ENCODE data around the gene CHGA. TPM values are rescaled to one million over a fixed set of nuclear protein-coding genes. Genes with fewer than 3 reads are reported as not detected.

The CHGA gene
- total and polyA plus RNA-seq, 4 donors = 0.05 TPM; not detected in 3

- Histone ChIP-seq H3K9me3 (ENCODE audit: control insufficient read depth in 4 of 4, low read length in 3 of 4) (no peaks in the 10 kb centered on the region), H3K27ac (ENCODE audit: low read depth in 1 of 2, low read length in 2 of 2) (no peak overlapping the region), H3K9ac (ENCODE audit: low read depth in 1 of 2, low read length in 2 of 2) (no peak overlapping the region), H3K4me3 (ENCODE audit: low read depth in 1 of 3, low read length in 3 of 3) (no peak overlapping the region), H3K36me3 (ENCODE audit: control insufficient read depth in 4 of 4, insufficient read depth in 3 of 4, low read depth in 1 of 4, low read length in 3 of 4) (no peaks in the 10 kb centered on the region), H3K4me1 (ENCODE audit: control insufficient read depth in 4 of 4, insufficient read depth in 4 of 4, low read length in 3 of 4) (peaks cover 0 to 8% (median 5%) of the 10 kb centered on the region in 4 donors), H3K27me3 (ENCODE audit: control insufficient read depth in 4 of 4, insufficient read depth in 4 of 4, low read length in 3 of 4) (no peaks in the 10 kb centered on the region)
- WGBS = 69% methylated on average over 8 of the region's 8 CpGs
- no peak for TF ChIP-seq FOXA2 (IDR thresholded peaks at IDR 0.05)
- TF ChIP-seq EGR1 (IDR thresholded peaks at IDR 0.05; ENCODE audit: low read depth in 2 of 2) = no peak
- no peak for TF ChIP-seq REST (IDR thresholded peaks at IDR 0.05)
- no peak for TF ChIP-seq TAF1 (conservative IDR thresholded peaks at IDR 0.05)
- DNase-seq (ENCODE audit: low spot score) = no peak
Measured at GRCh38 chr14:92885279-92886061, 37.5 kb upstream of the CHGA start.

- no peak overlapping the region for H3K4me3 ChIP-seq (ENCODE audit: low read depth in 1 of 3, low read length in 3 of 3)
- WGBS = 57% methylated on average over 11 of the region's 11 CpGs
- DNase-seq (ENCODE audit: low spot score) = no peak
- no peaks in the 10 kb centered on the region for H3K36me3 ChIP-seq (ENCODE audit: control insufficient read depth in 4 of 4, insufficient read depth in 3 of 4, low read depth in 1 of 4, low read length in 3 of 4)
- H3K27me3 ChIP-seq (ENCODE audit: control insufficient read depth in 4 of 4, insufficient read depth in 4 of 4, low read length in 3 of 4) = no peaks in the 10 kb centered on the region
- no peak overlapping the region for H3K27ac ChIP-seq (ENCODE audit: low read depth in 1 of 2, low read length in 2 of 2)
- H3K4me1 ChIP-seq (ENCODE audit: control insufficient read depth in 4 of 4, insufficient read depth in 4 of 4, low read length in 3 of 4) = no peaks in the 10 kb centered on the region
- H3K9me3 ChIP-seq (ENCODE audit: control insufficient read depth in 4 of 4, low read length in 3 of 4) = no peaks in the 10 kb centered on the region
- no peak for TF ChIP-seq NR2F2 (IDR thresholded peaks at IDR 0.05)
- TF ChIP-seq EGR1 (IDR thresholded peaks at IDR 0.05; ENCODE audit: low read depth in 2 of 2) = no peak
- no peak for TF ChIP-seq HNF4G (IDR thresholded peaks at IDR 0.05)
- no peak overlapping the region for H3K9ac ChIP-seq (ENCODE audit: low read depth in 1 of 2, low read length in 2 of 2)
Measured at GRCh38 chr14:92886337-92886736, 36.6 kb upstream of the CHGA start.

- H3K4me1 ChIP-seq (ENCODE audit: control insufficient read depth in 4 of 4, insufficient read depth in 4 of 4, low read length in 3 of 4) = no peaks in the 10 kb centered on the region
- TF ChIP-seq EGR1 (IDR thresholded peaks at IDR 0.05; ENCODE audit: low read depth in 2 of 2) (no peak), HNF4G (IDR thresholded peaks at IDR 0.05) (no peak)
- H3K27ac ChIP-seq (ENCODE audit: low read depth in 1 of 2, low read length in 2 of 2) = no peak overlapping the region
- H3K9me3 ChIP-seq (ENCODE audit: control insufficient read depth in 4 of 4, low read length in 3 of 4) = peaks cover 0 to 3% (median 0%) of the 10 kb centered on the region in 4 donors
- 80% methylated on average over 1 of the region's 1 CpG for WGBS
- no peak for DNase-seq (ENCODE audit: low spot score)
- no peak overlapping the region for H3K4me3 ChIP-seq (ENCODE audit: low read depth in 1 of 3, low read length in 3 of 3)
- H3K9ac ChIP-seq (ENCODE audit: low read depth in 1 of 2, low read length in 2 of 2) = no peak overlapping the region
- H3K27me3 ChIP-seq (ENCODE audit: control insufficient read depth in 4 of 4, insufficient read depth in 4 of 4, low read length in 3 of 4) = no peaks in the 10 kb centered on the region
- no peaks in the 10 kb centered on the region for H3K36me3 ChIP-seq (ENCODE audit: control insufficient read depth in 4 of 4, insufficient read depth in 3 of 4, low read depth in 1 of 4, low read length in 3 of 4)
Measured at GRCh38 chr14:92887157-92887556, 35.8 kb upstream of the CHGA start.

- Histone ChIP-seq H3K36me3 (ENCODE audit: control insufficient read depth in 4 of 4, insufficient read depth in 3 of 4, low read depth in 1 of 4, low read length in 3 of 4) (no peaks in the 10 kb centered on the region), H3K4me3 (ENCODE audit: low read depth in 1 of 3, low read length in 3 of 3) (no peak overlapping the region), H3K27me3 (ENCODE audit: control insufficient read depth in 4 of 4, insufficient read depth in 4 of 4, low read length in 3 of 4) (no peaks in the 10 kb centered on the region), H3K27ac (ENCODE audit: low read depth in 1 of 2, low read length in 2 of 2) (no peak overlapping the region), H3K9me3 (ENCODE audit: control insufficient read depth in 4 of 4, low read length in 3 of 4) (peaks cover 2 to 5% (median 4%) of the 10 kb centered on the region in 4 donors), H3K4me1 (ENCODE audit: control insufficient read depth in 4 of 4, insufficient read depth in 4 of 4, low read length in 3 of 4) (no peaks in the 10 kb centered on the region), H3K9ac (ENCODE audit: low read depth in 1 of 2, low read length in 2 of 2) (no peak overlapping the region)
- DNase-seq (ENCODE audit: low spot score) = no peak
- TF ChIP-seq RXRA (IDR thresholded peaks at IDR 0.05) (no peak), FOXA2 (IDR thresholded peaks at IDR 0.05) (no peak), TAF1 (conservative IDR thresholded peaks at IDR 0.05) (no peak), MAX (IDR thresholded peaks at IDR 0.05) (no peak), FOXA1 (IDR thresholded peaks at IDR 0.05) (no peak), RAD21 (IDR thresholded peaks at IDR 0.05) (no peak), HNF4G (IDR thresholded peaks at IDR 0.05) (no peak), HNF4A (conservative IDR thresholded peaks at IDR 0.05) (no peak), REST (IDR thresholded peaks at IDR 0.05) (no peak), JUND (IDR thresholded peaks at IDR 0.05) (no peak), ZBTB33 (IDR thresholded peaks at IDR 0.05) (no peak)
Measured at GRCh38 chr14:92888896-92889295, 34.1 kb upstream of the CHGA start.

Measured in liver (tissue), 9 donors.